Lower leg skin (tissue), 4 donors: ENCODE measurements around the gene NDUFA6. TPM values are rescaled to one million over a fixed set of nuclear protein-coding genes. Genes with fewer than 3 reads are reported as not detected.
A peak's percentile ranks its signal among the peaks of the same experiment; 100 is the strongest.
"Not testable (repeated sequence)": the region's sequence is repeated elsewhere in the genome, so short reads cannot be mapped to it uniquely, and the experiment has no call there.

Experiments
- DNase-seq, 2 donors: peaks; one replicate each; pipeline ENCODE4 v3.0.0-alpha.2; 2019; ENCODE audit warnings: low spot score in 2 of 2
- H3K4me3 ChIP-seq: fragments of 200-600 bp; sonication (generic); 2 replicates; pipeline ENCODE4 v1.5.1; 2017; ENCODE audit warnings: mild to moderate bottlenecking, low read depth; ENCODE audit not compliant: poor library complexity, severe bottlenecking
- CTCF ChIP-seq, 3 donors: fragments of 450-650 bp; IDR thresholded peaks; one replicate each; pipeline ENCODE4 v1.5.1; 2016; ENCODE audit warnings: antibody characterized with exemption in 3 of 3, mild to moderate bottlenecking in 3 of 3, moderate library complexity in 2 of 3
- POLR2A ChIP-seq, 2 donors: fragments of 450-650 bp; IDR thresholded peaks; one replicate each; pipeline ENCODE4 v1.6.1; 2016 to 2017; ENCODE audit warnings: antibody characterized with exemption in 2 of 2, mild to moderate bottlenecking in 1 of 2, moderate library complexity in 1 of 2
- WGBS, 2 donors: methylation state at CpG; one replicate each; pipeline ENCODE4 v1.1.5; 2018; 5-methylcytosine and 5-hydroxymethylcytosine counted together
- intact Hi-C: fragments of 100-400 bp; cut with DNase I; formaldehyde crosslinking; loops from one replicate; pipeline ENCODE4 v1.15.0; 2023; ENCODE audit warnings: low total_unique reads
- total RNA-seq, 4 donors: library from RNA; depleted of rRNA; stranded (reverse); fragments of >200 nt; gene quantifications; one replicate each; pipeline ENCODE4 v1.1.0, GENCODE V29; 2016

Gene NDUFA6
- total RNA-seq, 4 donors from 2014 or later = 48.8 to 74.7 (median 58.4) TPM

- intact Hi-C loops = no loop called here
- WGBS, 2 donors = 59 to 64% methylated on average over 24 of the region's 24 CpGs
- TF ChIP-seq POLR2A (IDR thresholded peaks at IDR 0.05) (no peak), CTCF (IDR thresholded peaks at IDR 0.05) (no peak)
- H3K4me3 ChIP-seq = no peak overlapping the region
- DNase-seq = peak in 1 of 2 donors; percentile 83
Observed at GRCh38 chr22:42134100-42135020, 43.8 kb upstream of the NDUFA6 start.

GRCh38 chr22:42132457-42132856, 41.9 kb upstream of the NDUFA6 start:
- WGBS, 2 donors = 86 to 90% methylated on average over 13 of the region's 13 CpGs
- intact Hi-C loops = no loop called here
- TF ChIP-seq POLR2A (IDR thresholded peaks at IDR 0.05) (no peak), CTCF (IDR thresholded peaks at IDR 0.05) (no peak)
- peak in 1 of 2 donors; percentile 77 for DNase-seq
- no peak overlapping the region for H3K4me3 ChIP-seq

- no peak for TF ChIP-seq CTCF (IDR thresholded peaks at IDR 0.05)
- no peak for TF ChIP-seq POLR2A (IDR thresholded peaks at IDR 0.05)
- no peak overlapping the region for H3K4me3 ChIP-seq
- peak in 1 of 2 donors; percentile 81 for DNase-seq
- intact Hi-C loops = no loop called here
- 71 to 74% methylated on average over 8 of the region's 8 CpGs for WGBS, 2 donors
Observed at GRCh38 chr22:42131562-42131961, 41.0 kb upstream of the NDUFA6 start.

GRCh38 chr22:42130639-42131431, 40.3 kb upstream of the NDUFA6 start, which contains the start of gene CYP2D6:
Gene CYP2D6 (minus strand): TSS chr22:42130810. CDS start chr22:42130791, 19 bp downstream.
- peak in 1 of 2 donors; percentile 83 for DNase-seq
- WGBS, 2 donors = 82 to 88% methylated on average over 11 to 13 of the region's 14 CpGs
- intact Hi-C loops, H3K4me3 ChIP-seq: not testable (repeated sequence)

GRCh38 chr22:42130182-42130581, 39.6 kb upstream of the NDUFA6 start:
- H3K4me3 ChIP-seq, intact Hi-C loops, DNase-seq: not testable (repeated sequence)
- 21 to 62% methylated on average over 1 of the region's 7 CpGs for WGBS, 2 donors

- intact Hi-C loops, H3K4me3 ChIP-seq: not testable (repeated sequence)
- WGBS, 2 donors = 66 to 68% methylated on average over 64 to 65 of the region's 65 CpGs
- DNase-seq = peak in 1 of 2 donors; percentile 83
Observed at GRCh38 chr22:42128776-42129694, 38.5 kb upstream of the NDUFA6 start.

GRCh38 chr22:42128007-42128406, 37.4 kb upstream of the NDUFA6 start:
- WGBS, 2 donors = 80 to 90% methylated on average over 11 to 13 of the region's 13 CpGs
- DNase-seq, intact Hi-C loops, H3K4me3 ChIP-seq: not testable (repeated sequence)
